NAMALWA (cell line): ENCODE results near the gene TSSK2.

ENCODE experiments used
- DNase-seq: peaks from one replicate; pipeline ENCODE4 v3.0.0-alpha.2; 2015; ENCODE audit warnings: low spot score

TSSK2 gene

GRCh38 chr22:19125011-19125410 is 6.1 kb upstream of the TSSK2 start:
- no peak for DNase-seq

DNA sequence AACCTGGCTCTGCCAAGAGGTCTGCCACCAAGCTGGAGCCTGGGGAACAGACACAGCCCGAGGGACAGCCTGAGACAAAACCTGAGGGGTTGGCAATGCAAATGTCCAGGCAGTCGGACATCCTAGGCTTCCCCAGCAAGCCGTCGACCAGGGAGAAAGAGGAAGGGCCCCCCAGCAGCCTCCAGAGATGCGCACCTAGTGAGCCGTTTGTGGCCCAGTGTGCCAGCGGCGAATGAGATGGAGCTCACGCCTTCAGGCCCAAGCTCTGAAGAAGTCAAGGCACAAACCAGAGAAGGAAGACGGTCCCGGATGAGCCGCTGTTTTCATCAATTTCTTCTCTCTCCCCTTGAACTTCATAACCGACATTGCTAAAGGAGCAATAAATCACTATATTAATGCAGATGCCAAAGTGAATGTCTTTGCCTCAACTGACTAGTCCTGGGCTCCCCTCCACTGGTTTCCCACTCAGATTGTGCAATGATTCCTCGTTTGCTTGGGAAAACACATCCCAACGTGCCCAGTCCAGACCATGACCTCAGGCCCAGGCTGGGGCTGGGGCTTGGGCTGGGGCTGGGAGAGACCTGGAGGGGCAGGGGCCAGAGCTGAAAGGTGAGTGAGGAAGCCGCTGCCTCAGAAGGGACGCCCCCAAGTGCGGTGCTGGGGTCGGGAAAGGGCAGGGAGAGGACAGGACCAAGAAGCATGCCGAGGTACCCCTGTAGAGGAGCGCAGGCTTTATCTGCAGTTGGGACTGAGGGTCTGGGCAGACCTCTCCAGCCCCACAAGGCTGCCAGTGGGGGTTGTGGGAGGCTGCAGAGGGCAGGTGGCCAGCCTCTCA is 5.4 kb upstream of the TSSK2 start:
- no peak for DNase-seq

DNA sequence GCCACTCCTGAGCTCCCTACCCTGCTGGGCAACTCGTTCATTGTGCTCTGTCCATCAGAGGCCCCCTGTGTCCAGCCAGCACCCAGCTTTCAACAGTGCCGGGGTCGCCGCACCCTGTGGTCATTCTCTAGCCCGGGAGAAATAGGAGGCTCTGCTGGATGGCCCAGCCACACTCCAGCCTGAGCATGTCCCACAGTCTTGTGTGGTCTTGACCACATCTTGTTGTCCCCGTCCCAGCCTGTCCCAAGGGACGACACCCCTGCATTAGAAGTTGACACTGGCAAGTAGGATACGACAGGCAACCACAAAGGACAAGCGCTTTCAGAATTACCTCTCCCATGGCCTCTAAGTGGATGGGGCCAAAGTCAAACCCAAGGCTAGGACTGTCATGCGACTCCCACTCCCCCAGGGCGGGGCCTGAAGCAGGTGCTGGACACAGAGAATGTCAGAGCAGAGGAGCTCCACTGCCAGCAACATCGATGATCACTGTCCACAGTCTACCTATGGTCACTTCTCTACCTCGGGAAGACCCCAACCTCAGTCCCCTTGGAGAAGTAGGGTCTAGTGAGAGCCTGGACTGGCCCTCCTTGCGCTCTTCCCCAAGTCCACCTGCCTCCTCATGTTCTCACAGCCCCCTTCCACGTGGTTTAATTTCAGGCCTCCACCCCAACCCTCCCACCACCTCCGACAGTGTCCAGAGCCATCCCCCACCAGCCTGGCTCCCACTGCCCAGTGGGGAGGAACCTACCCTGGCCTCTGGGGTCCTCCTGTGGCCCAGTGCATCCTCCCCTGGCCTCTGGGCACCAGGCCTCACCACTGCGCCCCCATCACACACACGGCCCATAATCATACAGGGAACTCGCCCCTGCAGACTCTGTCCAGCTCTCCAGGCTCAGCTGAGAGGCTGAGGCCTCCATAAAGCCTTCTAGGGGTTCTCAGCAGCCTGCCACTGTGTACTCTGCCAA is 4.5 kb upstream of the TSSK2 start:
- no peak for DNase-seq

DNA sequence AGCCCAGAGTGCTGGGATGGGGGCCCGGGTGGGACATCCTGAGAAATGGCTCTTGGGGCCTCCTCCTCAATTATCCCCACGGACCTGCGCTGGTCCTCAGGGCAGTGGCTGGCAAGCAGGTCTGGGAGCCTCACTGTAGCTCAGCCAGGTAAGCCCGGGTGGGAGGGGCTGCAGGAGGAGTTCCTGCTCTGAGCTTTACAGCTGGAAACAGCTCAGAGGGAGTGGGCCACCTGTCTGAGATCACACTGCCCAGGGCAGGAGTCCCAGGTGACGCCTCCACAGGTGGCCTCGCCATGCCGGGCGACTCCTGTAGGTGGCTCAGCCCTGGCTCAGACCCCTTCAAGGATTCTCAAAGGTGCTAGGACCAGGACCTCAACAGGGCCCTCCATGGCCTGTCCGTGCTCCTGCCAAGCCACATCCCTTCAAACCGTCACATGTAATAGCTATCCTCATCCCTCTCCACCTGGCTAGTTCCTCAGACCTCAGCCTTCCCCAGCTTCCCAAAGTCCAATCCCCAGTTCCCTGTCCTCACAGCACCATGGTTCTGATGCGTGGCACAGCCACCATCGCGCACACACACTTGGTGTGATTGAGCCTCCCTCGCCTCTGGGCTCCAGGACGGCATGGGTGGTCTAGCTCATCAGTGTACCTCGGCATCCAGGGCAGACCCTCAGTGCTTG is 3.6 kb upstream of the TSSK2 start:
- DNase-seq: no peak

GRCh38 chr22:19128009-19128401 is 3.1 kb upstream of the TSSK2 start:
- DNase-seq: no peak

GRCh38 chr22:19128946-19129727 is 2.0 kb upstream of the TSSK2 start:
- no peak for DNase-seq

GRCh38 chr22:19129871-19130270 is 1.2 kb upstream of the TSSK2 start:
- DNase-seq: no peak

DNA sequence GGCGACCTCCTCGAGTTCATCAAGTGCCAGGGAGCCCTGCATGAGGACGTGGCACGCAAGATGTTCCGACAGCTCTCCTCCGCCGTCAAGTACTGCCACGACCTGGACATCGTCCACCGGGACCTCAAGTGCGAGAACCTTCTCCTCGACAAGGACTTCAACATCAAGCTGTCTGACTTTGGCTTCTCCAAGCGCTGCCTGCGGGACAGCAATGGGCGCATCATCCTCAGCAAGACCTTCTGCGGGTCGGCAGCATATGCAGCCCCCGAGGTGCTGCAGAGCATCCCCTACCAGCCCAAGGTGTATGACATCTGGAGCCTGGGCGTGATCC is 542 bp downstream of the TSSK2 start:
- DNase-seq: no peak

GRCh38 chr22:19132153-19132552 is 1.0 kb downstream of the TSSK2 start:
- no peak for DNase-seq

GRCh38 chr22:19132693-19133400 is 1.7 kb downstream of the TSSK2 start:
- no peak for DNase-seq

DNA sequence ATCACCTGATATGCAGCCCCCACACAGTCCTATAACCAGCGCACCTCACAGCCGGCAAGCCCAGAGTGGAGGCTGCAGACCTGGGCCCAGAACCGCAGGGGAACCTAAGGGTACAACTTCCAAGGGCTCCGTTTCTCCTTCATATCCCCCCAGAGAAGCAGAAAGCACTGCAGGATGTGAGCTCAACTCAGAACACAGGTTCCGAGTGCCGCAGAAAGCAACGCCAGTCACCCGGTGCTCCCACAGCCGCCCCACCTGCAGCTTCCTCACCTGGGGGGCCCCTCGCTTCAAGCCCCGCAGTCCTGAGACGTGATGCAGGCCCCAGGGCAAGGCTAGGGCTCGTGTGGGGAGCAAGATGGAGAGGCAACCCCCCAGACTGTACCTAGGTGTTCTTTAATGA is 2.5 kb downstream of the TSSK2 start:
- DNase-seq: no peak

- no peak for DNase-seq
Measured at GRCh38 chr22:19134176-19134831, 3.2 kb downstream of the TSSK2 start.

GRCh38 chr22:19134874-19135273 is 3.8 kb downstream of the TSSK2 start:
- no peak for DNase-seq

DNA sequence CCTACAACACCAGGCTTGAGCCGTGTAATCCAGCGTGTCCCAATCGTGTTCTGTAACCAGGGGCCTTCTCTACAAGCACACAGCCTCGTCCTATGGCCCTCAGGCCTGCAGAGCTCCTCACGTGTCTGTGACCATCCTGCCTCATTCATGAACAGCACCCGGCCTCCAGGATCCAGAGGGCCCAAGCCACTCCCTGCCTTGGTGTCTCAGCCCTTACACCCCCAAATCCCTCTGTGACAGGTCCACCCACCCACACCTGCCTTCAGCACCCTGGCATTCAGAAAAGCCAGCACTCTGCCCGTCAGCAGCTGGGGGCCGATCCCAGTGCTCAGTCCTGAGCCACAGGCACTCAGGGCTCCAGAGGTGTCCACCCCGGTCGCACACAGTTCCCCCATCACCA is 5.8 kb downstream of the TSSK2 start:
- DNase-seq: no peak

GRCh38 chr22:19137384-19138216 is 6.5 kb downstream of the TSSK2 start:
- DNase-seq: no peak

DNA sequence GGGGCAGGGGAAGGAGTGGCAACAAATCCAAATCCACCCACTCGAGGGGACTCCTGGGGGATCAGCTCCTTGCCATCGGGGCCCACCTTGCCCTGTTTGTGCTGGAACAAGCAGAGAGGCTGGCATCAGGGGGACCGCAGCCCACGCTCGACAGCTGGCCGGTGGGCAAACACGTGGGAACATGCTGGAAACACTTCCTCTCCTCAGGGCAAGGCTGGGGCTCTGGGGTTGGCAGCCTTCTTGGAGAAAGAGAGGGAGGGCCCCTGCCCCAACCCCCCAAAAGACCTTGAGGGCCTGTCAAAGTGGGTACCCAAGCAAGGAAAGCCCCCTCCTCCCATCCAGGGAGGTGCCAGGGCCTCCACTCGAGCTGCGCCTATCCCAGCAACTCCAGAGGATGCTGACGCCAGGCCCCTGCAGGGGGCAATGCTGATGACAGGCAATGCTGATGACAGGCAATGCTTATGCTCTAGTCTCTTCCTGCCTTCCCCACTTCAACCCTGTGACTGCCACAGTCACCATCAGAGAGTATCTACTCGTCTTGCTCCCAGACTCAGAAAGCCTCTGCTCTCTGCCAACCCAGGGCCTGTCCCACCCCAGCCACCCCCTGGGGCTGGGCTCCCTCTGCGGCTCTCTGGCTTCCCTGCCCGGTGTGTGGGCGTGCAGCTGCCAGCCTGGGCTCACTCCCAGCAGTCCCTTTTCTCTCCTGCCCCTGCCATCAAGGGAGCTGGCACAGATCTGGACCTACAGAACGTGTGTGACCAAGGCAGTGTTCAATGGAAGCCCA is 7.3 kb downstream of the TSSK2 start:
- no peak for DNase-seq

DNA sequence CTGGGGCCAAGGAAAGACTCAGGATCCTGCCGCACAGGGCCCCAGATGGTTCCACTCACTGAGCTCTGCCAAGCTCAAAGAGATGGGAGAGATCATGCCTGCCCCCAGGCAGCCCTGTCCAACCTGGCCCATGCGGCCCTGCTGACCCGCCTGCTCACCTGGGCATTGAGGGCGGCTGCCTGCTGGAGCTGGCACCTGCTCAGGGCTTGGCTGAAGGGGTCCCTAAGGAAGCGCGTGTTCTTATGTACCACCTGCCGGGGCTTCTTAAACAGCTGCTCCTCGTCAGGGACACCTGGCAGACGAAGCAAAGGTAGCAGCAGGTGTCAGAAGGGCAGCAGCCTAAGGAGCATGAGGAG is 7.9 kb downstream of the TSSK2 start:
- DNase-seq: no peak

GRCh38 chr22:19139974-19140373 is 8.9 kb downstream of the TSSK2 start:
- no peak for DNase-seq

GRCh38 chr22:19142394-19142793 is 11.3 kb downstream of the TSSK2 start:
- no peak for DNase-seq
